CD4-positive, alpha-beta T cell treated with Interleukin-2 at 100 ng/mL for 4 hours (primary cell): ENCODE measurements around the gene BAHCC1.
A peak's percentile ranks its signal among the peaks of the same experiment; 100 is the strongest.
"Not testable (repeated sequence)": the region's sequence is repeated elsewhere in the genome, so short reads cannot be mapped to it uniquely, and the experiment has no call there.

Experiments used
- DNase-seq: peaks from one replicate; pipeline ENCODE4 v3.0.0-alpha.2; 2020; ENCODE audit warnings: low spot score

BAHCC1 gene

GRCh38 chr17:81394921-81395599 lies at the start of gene BAHCC1:
Gene BAHCC1 (plus strand): TSS chr17:81395457. CDS start chr17:81399740, 4,283 bp downstream.
- DNase-seq, result peak; percentile 83

- DNase-seq, result peak; percentile 93
Observed at GRCh38 chr17:81346090-81346907, 49.0 kb upstream of the BAHCC1 start.

GRCh38 chr17:81346908-81347349 lies 48.3 kb upstream of the BAHCC1 start:
- no peak for DNase-seq

GRCh38 chr17:81347437-81347836 lies 47.8 kb upstream of the BAHCC1 start:
- DNase-seq, result no peak

- no peak for DNase-seq
Observed at GRCh38 chr17:81348097-81349055, 46.9 kb upstream of the BAHCC1 start.

GRCh38 chr17:81349397-81350319 lies 45.6 kb upstream of the BAHCC1 start:
- no peak for DNase-seq

GRCh38 chr17:81350320-81350890 lies 44.9 kb upstream of the BAHCC1 start:
- no peak for DNase-seq

GRCh38 chr17:81351329-81352052 lies 43.8 kb upstream of the BAHCC1 start:
- DNase-seq, result not testable (repeated sequence)

- not testable (repeated sequence) for DNase-seq
Observed at GRCh38 chr17:81352056-81352455, 43.2 kb upstream of the BAHCC1 start.

GRCh38 chr17:81354252-81354953 lies 40.9 kb upstream of the BAHCC1 start:
- DNase-seq, result no peak

- no peak for DNase-seq
Observed at GRCh38 chr17:81354954-81355347, 40.3 kb upstream of the BAHCC1 start.

- no peak for DNase-seq
Observed at GRCh38 chr17:81359218-81359617, 36.0 kb upstream of the BAHCC1 start.

GRCh38 chr17:81362001-81362400 lies 33.3 kb upstream of the BAHCC1 start:
- not testable (repeated sequence) for DNase-seq

GRCh38 chr17:81364278-81365147 lies 30.7 kb upstream of the BAHCC1 start:
- DNase-seq, result no peak

GRCh38 chr17:81365148-81365600 lies 30.1 kb upstream of the BAHCC1 start:
- no peak for DNase-seq

GRCh38 chr17:81365601-81366585 lies 29.4 kb upstream of the BAHCC1 start:
- DNase-seq, result peak; percentile 15

- no peak for DNase-seq
Observed at GRCh38 chr17:81366648-81367047, 28.6 kb upstream of the BAHCC1 start.
